ENCODE results near the gene PROZ.

PROZ gene

GRCh38 chr13:113121183-113121927 is 37.1 kb upstream of the PROZ start:
- no peak overlapping the region for H3K4me3 ChIP-seq (ENCODE audit: insufficient read length, low read depth)
- H3K9me3 ChIP-seq (ENCODE audit: insufficient read depth, low read length): no peaks in the 10 kb centered on the region
- no peak for TF ChIP-seq YY1 (IDR thresholded peaks at IDR 0.05; ENCODE audit: insufficient read depth, insufficient read length)
- TF ChIP-seq SUZ12 (IDR thresholded peaks at IDR 0.05; ENCODE audit: extremely low read depth, insufficient read depth, insufficient read length): no peak
- TF ChIP-seq ZNF274 (IDR thresholded peaks at IDR 0.05; ENCODE audit: low read depth, low read length): no peak
- no peaks in the 10 kb centered on the region for H3K27me3 ChIP-seq (ENCODE audit: insufficient read depth, insufficient read length)
- no peak for DNase-seq (ENCODE audit: low read depth, low spot score)
- no peaks in the 10 kb centered on the region for H3K36me3 ChIP-seq (ENCODE audit: insufficient read depth, insufficient read length, low read length)
- no peak overlapping the region for H3K9ac ChIP-seq (ENCODE audit: insufficient read length, low read depth)
- peaks cover 14% of the 10 kb centered on the region for H3K4me1 ChIP-seq (ENCODE audit: insufficient read depth, insufficient read length)

- Histone ChIP-seq H3K9ac (ENCODE audit: insufficient read length, low read depth) (no peak overlapping the region), H3K9me3 (ENCODE audit: insufficient read depth, low read length) (no peaks in the 10 kb centered on the region), H3K4me3 (ENCODE audit: insufficient read length, low read depth) (no peak overlapping the region), H3K27me3 (ENCODE audit: insufficient read depth, insufficient read length) (no peaks in the 10 kb centered on the region), H3K4me1 (ENCODE audit: insufficient read depth, insufficient read length) (peaks cover 14% of the 10 kb centered on the region), H3K36me3 (ENCODE audit: insufficient read depth, insufficient read length, low read length) (no peaks in the 10 kb centered on the region)
- DNase-seq (ENCODE audit: low read depth, low spot score): no peak
- TF ChIP-seq YY1 (IDR thresholded peaks at IDR 0.05; ENCODE audit: insufficient read depth, insufficient read length) (no peak), SUZ12 (IDR thresholded peaks at IDR 0.05; ENCODE audit: extremely low read depth, insufficient read depth, insufficient read length) (no peak), ZNF274 (IDR thresholded peaks at IDR 0.05; ENCODE audit: low read depth, low read length) (no peak)
Observed at GRCh38 chr13:113121928-113122471, 36.4 kb upstream of the PROZ start.

GRCh38 chr13:113122550-113123225 is 35.8 kb upstream of the PROZ start, which contains the start of gene F10:
F10 (plus strand) TSS chr13:113122799; CDS start chr13:113122856, 57 bp downstream.
- DNase-seq (ENCODE audit: low read depth, low spot score): no peak
- H3K9ac ChIP-seq (ENCODE audit: insufficient read length, low read depth): peak within 1 kb of the TSS; percentile 26

GRCh38 chr13:113123226-113124201 is 34.9 kb upstream of the PROZ start:
- Histone ChIP-seq H3K4me1 (ENCODE audit: insufficient read depth, insufficient read length) (peaks cover 14% of the 10 kb centered on the region), H3K4me3 (ENCODE audit: insufficient read length, low read depth) (no peak overlapping the region), H3K27me3 (ENCODE audit: insufficient read depth, insufficient read length) (no peaks in the 10 kb centered on the region), H3K36me3 (ENCODE audit: insufficient read depth, insufficient read length, low read length) (no peaks in the 10 kb centered on the region), H3K9ac (ENCODE audit: insufficient read length, low read depth) (peak overlapping the region; percentile 26), H3K9me3 (ENCODE audit: insufficient read depth, low read length) (no peaks in the 10 kb centered on the region)
- no peak for TF ChIP-seq SUZ12 (IDR thresholded peaks at IDR 0.05; ENCODE audit: extremely low read depth, insufficient read depth, insufficient read length)
- no peak for TF ChIP-seq ZNF274 (IDR thresholded peaks at IDR 0.05; ENCODE audit: low read depth, low read length)
- TF ChIP-seq YY1 (IDR thresholded peaks at IDR 0.05; ENCODE audit: insufficient read depth, insufficient read length): no peak
- DNase-seq (ENCODE audit: low read depth, low spot score): no peak

More at GRCh38 chr13:113122550-113123225, 35.8 kb upstream of the PROZ start, which contains the start of gene F10:
- H3K27me3 ChIP-seq (ENCODE audit: insufficient read depth, insufficient read length): no peaks in the 10 kb centered on the region
- H3K4me3 ChIP-seq (ENCODE audit: insufficient read length, low read depth): peak within 1 kb of the TSS; percentile 11
- peaks cover 14% of the 10 kb centered on the region for H3K4me1 ChIP-seq (ENCODE audit: insufficient read depth, insufficient read length)
- no peaks in the 10 kb centered on the region for H3K9me3 ChIP-seq (ENCODE audit: insufficient read depth, low read length)
- no peaks in the 10 kb centered on the region for H3K36me3 ChIP-seq (ENCODE audit: insufficient read depth, insufficient read length, low read length)
- no peak for TF ChIP-seq SUZ12 (IDR thresholded peaks at IDR 0.05; ENCODE audit: extremely low read depth, insufficient read depth, insufficient read length)
- no peak for TF ChIP-seq YY1 (IDR thresholded peaks at IDR 0.05; ENCODE audit: insufficient read depth, insufficient read length)
- TF ChIP-seq ZNF274 (IDR thresholded peaks at IDR 0.05; ENCODE audit: low read depth, low read length): no peak

- H3K4me3 ChIP-seq (ENCODE audit: insufficient read length, low read depth): no peak overlapping the region
- H3K9me3 ChIP-seq (ENCODE audit: insufficient read depth, low read length): no peaks in the 10 kb centered on the region
- TF ChIP-seq ZNF274 (IDR thresholded peaks at IDR 0.05; ENCODE audit: low read depth, low read length) (no peak), SUZ12 (IDR thresholded peaks at IDR 0.05; ENCODE audit: extremely low read depth, insufficient read depth, insufficient read length) (no peak), YY1 (IDR thresholded peaks at IDR 0.05; ENCODE audit: insufficient read depth, insufficient read length) (no peak)
- no peak overlapping the region for H3K9ac ChIP-seq (ENCODE audit: insufficient read length, low read depth)
- H3K36me3 ChIP-seq (ENCODE audit: insufficient read depth, insufficient read length, low read length): no peaks in the 10 kb centered on the region
- DNase-seq (ENCODE audit: low read depth, low spot score): no peak
- H3K27me3 ChIP-seq (ENCODE audit: insufficient read depth, insufficient read length): no peaks in the 10 kb centered on the region
- peaks cover 14% of the 10 kb centered on the region for H3K4me1 ChIP-seq (ENCODE audit: insufficient read depth, insufficient read length)
Observed at GRCh38 chr13:113124211-113124970, 34.1 kb upstream of the PROZ start.

Data from NT2/D1 (cell line).